ENCODE results near the gene VILL. TPM values are rescaled to one million over a fixed set of nuclear protein-coding genes. Genes with fewer than 3 reads are reported as not detected.

Gene VILL
- total and polyA plus RNA-seq, 10 of the 15 experiments (the other 5 are each of a cell fraction or from before 2014, with no cell fraction given) = 0.15 to 5.4 (median 2.1) TPM; not detected in 1

GRCh38 chr3:37968813-37969595, 21.6 kb upstream of the VILL start (continued):
- TF ChIP-seq PKNOX1 (IDR thresholded peaks at IDR 0.05) = no peak
- TF ChIP-seq E2F8 (IDR thresholded peaks at IDR 0.05; ENCODE audit: low read depth, partially characterized antibody) = no peak

- ChIA-PET CTCF (interaction anchor here (0.7 to 5.5 kb wide), 6 partner anchors 10 to 329 kb away, joined by 3 to 41 read pairs (median 4); no protein-coding TSS in a partner anchor), RAD21 (ENCODE audit: unreplicated experiment) (interaction anchor here (1.2 kb wide), 1 partner anchor 116 kb away, joined by 4 read pairs; no protein-coding TSS in a partner anchor), POLR2A (no interaction called here), SMC1A (ENCODE audit: uncharacterized antibody, unreplicated experiment) (interaction anchor here (2.0 kb wide), 1 partner anchor 113 kb away, joined by 7 read pairs; no protein-coding TSS in a partner anchor)
- H4K20me1 ChIP-seq (ENCODE audit: control insufficient read depth, insufficient read depth) = no peaks in the 10 kb centered on the region
- H3K27ac ChIP-seq (ENCODE audit: control insufficient read depth, insufficient read depth) = no peak overlapping the region
- H2AFZ ChIP-seq (ENCODE audit: control insufficient read depth, low read depth, low read length) = no peak overlapping the region
- DNase-seq (ENCODE audit: low read depth, low spot score) = no peak
- H3K27me3 ChIP-seq (replicated peaks in 1 of 2; ENCODE audit: control insufficient read depth in 2 of 2, insufficient read depth in 2 of 2, low read length in 1 of 2) = no peaks in the 10 kb centered on the region
- H3K9ac ChIP-seq (ENCODE audit: control insufficient read depth, insufficient read depth, low read length) = no peak overlapping the region
- no peaks in the 10 kb centered on the region for H3K79me2 ChIP-seq (ENCODE audit: control insufficient read depth, insufficient read depth, low read length)
- FAIRE-seq = no peak
- no peak overlapping the region for H3K4me2 ChIP-seq (ENCODE audit: control insufficient read depth, insufficient read depth)
- H3K36me3 ChIP-seq (ENCODE audit: control insufficient read depth in 2 of 2, insufficient read depth in 2 of 2, low read length in 1 of 2) = no peaks in the 10 kb centered on the region
- TF ChIP-seq GATAD2B (conservative IDR thresholded peaks at IDR 0.05; ENCODE audit: low read depth) (no peak), ZBTB40 (IDR thresholded peaks at IDR 0.05; ENCODE audit: borderline replicate concordance) (no peak), ZNF384 (IDR thresholded peaks at IDR 0.05; ENCODE audit: borderline replicate concordance, low read depth, low read length) (no peak), PAX8 (IDR thresholded peaks at IDR 0.05) (no peak), ATF7 (IDR thresholded peaks at IDR 0.05; ENCODE audit: low read depth) (no peak), CBX3 (IDR thresholded peaks at IDR 0.05; ENCODE audit: borderline replicate concordance, low read depth) (no peak), HDGF (IDR thresholded peaks at IDR 0.05) (no peak), POLR2AphosphoS2 (IDR thresholded peaks at IDR 0.05; ENCODE audit: low read depth, low read length) (no peak)
- WGBS (ENCODE audit: insufficient coverage, insufficient replicate concordance, low lambda C conversion rate, missing lambda C conversion rate) = 37% methylated on average over 7 of the region's 7 CpGs
- no peaks in the 10 kb centered on the region for H3K4me1 ChIP-seq (ENCODE audit: control insufficient read depth, insufficient read depth, low read length)
- intact Hi-C loops (cut with micrococcal nuclease; ENCODE audit: unreplicated experiment) = loop anchor here (10.0 kb wide), 1 partner anchor 325 kb away; no protein-coding TSS in a partner anchor
- H3K4me3 ChIP-seq = no peak overlapping the region
- in situ Hi-C loops (cut with MboI) = no loop called here
- no peak for ATAC-seq
- H3K9me3 ChIP-seq (replicated peaks; ENCODE audit: control insufficient read depth, insufficient read depth, low read length) = no peaks in the 10 kb centered on the region
- BruUV-seq (replicated peaks) = no TSS peak
Observed at GRCh38 chr3:37969596-37970100, 20.9 kb upstream of the VILL start.
